ENCODE results near the gene BACE2. TPM values are rescaled to one million over a fixed set of nuclear protein-coding genes. Genes with fewer than 3 reads are reported as not detected.

Gene BACE2
- total and polyA plus RNA-seq, 2 donors (not counting 3 experiments of a cell fraction or from before 2014, with no cell fraction given), result 113 to 184 TPM

GRCh38 chr21:41186755-41187536 is 19.0 kb downstream of the BACE2 start:
- Histone ChIP-seq H3K36me3 (ENCODE audit: control insufficient read depth in 2 of 2, extremely low read depth in 1 of 2, insufficient read depth in 2 of 2, low read length in 2 of 2) (peaks cover 0 to 2% of the 10 kb centered on the region in 2 experiments), H3K9me3 (replicated peaks; ENCODE audit: control insufficient read depth, insufficient read depth, low read length) (no peaks in the 10 kb centered on the region), H3K9me1 (replicated peaks; ENCODE audit: control insufficient read depth, extremely low read depth, insufficient read depth, low read length) (no peaks in the 10 kb centered on the region), H3K4me1 (ENCODE audit: control insufficient read depth, extremely low read depth, insufficient read depth, low read length) (no peaks in the 10 kb centered on the region), H2AFZ (ENCODE audit: low read depth, low read length) (no peak overlapping the region), H3K4me3 (replicated peaks in 1 of 3; ENCODE audit: insufficient read depth in 1 of 3, low read depth in 1 of 3, low read length in 3 of 3) (no peak overlapping the region), H3K4me2 (ENCODE audit: insufficient read depth, low read length) (no peak overlapping the region), H4K20me1 (replicated peaks; ENCODE audit: control insufficient read depth, extremely low read depth, insufficient read depth, low read length) (no peaks in the 10 kb centered on the region), H3K9ac (replicated peaks; ENCODE audit: extremely low read depth, insufficient read depth, low read length) (no peak overlapping the region), H3K27me3 (ENCODE audit: control insufficient read depth in 2 of 2, insufficient read depth in 2 of 2, low read length in 2 of 2) (no peaks in the 10 kb centered on the region), H3K79me2 (ENCODE audit: control insufficient read depth, insufficient read depth, low read length) (peaks cover 2% of the 10 kb centered on the region), H3K27ac (ENCODE audit: insufficient read depth, low read depth, low read length) (no peak overlapping the region)
- DNase-seq (ENCODE audit: low read depth, low spot score) (no peak), FAIRE-seq (no peak)
- BruUV-seq (replicated peaks), result no TSS peak
- ChIA-PET CTCF (interaction anchor here (0.5 kb wide), 1 partner anchor 37 kb away, joined by 3 read pairs; no protein-coding TSS in a partner anchor), POLR2A (no interaction called here)
- intact Hi-C loops (cut with micrococcal nuclease), result no loop called here
- TF ChIP-seq JUN (IDR thresholded peaks at IDR 0.05; ENCODE audit: borderline replicate concordance, insufficient read depth, insufficient read length, low read depth) (no peak), GATA2 (IDR thresholded peaks at IDR 0.05; ENCODE audit: insufficient read depth, insufficient read length, low read depth, low read length) (no peak), MYC (IDR thresholded peaks at IDR 0.05; ENCODE audit: low read depth, low read length) (no peak), POLR2A (IDR thresholded peaks at IDR 0.05; ENCODE audit: low read depth, low read length) (no peak), MAX (IDR thresholded peaks at IDR 0.05; ENCODE audit: insufficient read depth, insufficient read length) (no peak), CTCF (IDR thresholded peaks at IDR 0.05; ENCODE audit: extremely low read depth in 1 of 2, insufficient read depth in 1 of 2, low read depth in 1 of 2, low read length in 2 of 2) (no peak), EZH2 (IDR thresholded peaks at IDR 0.05; ENCODE audit: borderline replicate concordance, low read depth, low read length, severe bottlenecking) (no peak), POLR2AphosphoS5 (IDR thresholded peaks at IDR 0.05; ENCODE audit: insufficient read depth, low read depth, low read length) (no peak), FOS (IDR thresholded peaks at IDR 0.05; ENCODE audit: borderline replicate concordance, insufficient read depth, low read length) (no peak)
- dilution Hi-C loops (cut with MboI; ENCODE audit: extremely low pct_ligation_motif_present, low sequenced_read_pairs), result no loop called here
